ENCODE data around the gene LIPN. TPM values are rescaled to one million over a fixed set of nuclear protein-coding genes. Genes with fewer than 3 reads are reported as not detected.

LIPN gene
- total RNA-seq, 1 experiment from 2014 or later: not detected

DNA sequence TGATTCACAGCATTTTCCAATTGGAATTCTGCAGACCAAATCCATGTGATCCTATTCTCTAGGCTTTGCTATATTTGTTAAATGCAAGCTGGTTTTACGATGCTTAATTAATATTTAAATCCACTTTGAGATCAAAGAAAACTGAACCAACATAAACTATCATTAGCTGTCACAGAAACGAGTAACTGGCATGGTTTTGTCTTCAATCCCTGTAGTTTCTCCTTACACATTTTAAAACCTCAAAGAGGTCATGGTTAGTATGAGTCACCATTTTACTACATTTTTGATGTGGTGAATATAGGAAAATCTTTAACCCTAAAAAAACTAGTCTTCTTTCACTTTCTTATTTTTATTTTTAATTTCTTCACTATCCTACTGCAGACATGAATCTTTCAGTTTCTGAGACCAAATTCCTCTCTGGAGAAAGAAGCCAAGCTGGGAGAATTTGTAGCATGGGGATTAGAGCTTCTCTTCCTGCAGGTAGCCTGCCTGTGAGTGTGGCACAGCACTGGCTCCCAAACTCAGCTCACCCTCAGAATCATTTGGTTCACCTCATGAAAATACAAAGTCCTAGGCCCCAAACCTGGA is 34.0 kb downstream of the LIPN start:
- H3K27me3 ChIP-seq (ENCODE audit: insufficient read depth, low read length): no peaks in the 10 kb centered on the region
- H3K23me2 ChIP-seq (ENCODE audit: insufficient read length, low read depth, low read length, poor library complexity, severe bottlenecking): no peaks in the 10 kb centered on the region
- WGBS (ENCODE audit: extremely low coverage, insufficient read length, low lambda C conversion rate): no CpG with 5 or more reads among the region's 2 CpGs
- H2BK15ac ChIP-seq (ENCODE audit: low read depth, low read length): no peak overlapping the region
- H3K9ac ChIP-seq (ENCODE audit: extremely low read depth, insufficient read length, low read length): no peak overlapping the region
- no peaks in the 10 kb centered on the region for H3K36me3 Mint-ChIP-seq (ENCODE audit: insufficient read depth in 1 of 3, low read depth in 3 of 3)
- no peak overlapping the region for H4K5ac ChIP-seq (ENCODE audit: insufficient read length, low read depth, low read length)
- no peak overlapping the region for H3K23ac ChIP-seq (ENCODE audit: insufficient read length, low read depth, low read length)
- H2AFZ ChIP-seq (ENCODE audit: low read length): no peak overlapping the region
- no peak overlapping the region for H3K27ac ChIP-seq (ENCODE audit: insufficient read length, low read depth, low read length)
- H2BK120ac ChIP-seq (ENCODE audit: low read depth, low read length, poor library complexity, severe bottlenecking): no peak overlapping the region
- H3K79me2 ChIP-seq (ENCODE audit: insufficient read depth, low read length): no peaks in the 10 kb centered on the region
- H4K91ac ChIP-seq (ENCODE audit: insufficient read length, low read depth, low read length): no peak overlapping the region
- TF ChIP-seq, protein P1, sequence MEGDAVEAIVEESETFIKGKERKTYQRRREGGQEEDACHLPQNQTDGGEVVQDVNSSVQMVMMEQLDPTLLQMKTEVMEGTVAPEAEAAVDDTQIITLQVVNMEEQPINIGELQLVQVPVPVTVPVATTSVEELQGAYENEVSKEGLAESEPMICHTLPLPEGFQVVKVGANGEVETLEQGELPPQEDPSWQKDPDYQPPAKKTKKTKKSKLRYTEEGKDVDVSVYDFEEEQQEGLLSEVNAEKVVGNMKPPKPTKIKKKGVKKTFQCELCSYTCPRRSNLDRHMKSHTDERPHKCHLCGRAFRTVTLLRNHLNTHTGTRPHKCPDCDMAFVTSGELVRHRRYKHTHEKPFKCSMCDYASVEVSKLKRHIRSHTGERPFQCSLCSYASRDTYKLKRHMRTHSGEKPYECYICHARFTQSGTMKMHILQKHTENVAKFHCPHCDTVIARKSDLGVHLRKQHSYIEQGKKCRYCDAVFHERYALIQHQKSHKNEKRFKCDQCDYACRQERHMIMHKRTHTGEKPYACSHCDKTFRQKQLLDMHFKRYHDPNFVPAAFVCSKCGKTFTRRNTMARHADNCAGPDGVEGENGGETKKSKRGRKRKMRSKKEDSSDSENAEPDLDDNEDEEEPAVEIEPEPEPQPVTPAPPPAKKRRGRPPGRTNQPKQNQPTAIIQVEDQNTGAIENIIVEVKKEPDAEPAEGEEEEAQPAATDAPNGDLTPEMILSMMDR (conservative IDR thresholded peaks at IDR 0.05): no peak
- H2AK5ac ChIP-seq (ENCODE audit: insufficient read length, low read length): no peak overlapping the region
- no peak overlapping the region for H3K56ac ChIP-seq (ENCODE audit: insufficient read length, low read depth, low read length)
- no peak overlapping the region for H4K8ac ChIP-seq (replicated peaks; ENCODE audit: insufficient read length, low read depth, low read length)
- H3K9me3 ChIP-seq (ENCODE audit: control insufficient read depth, low read depth, low read length): no peaks in the 10 kb centered on the region
- no peaks in the 10 kb centered on the region for H3K4me1 ChIP-seq (ENCODE audit: insufficient read depth, low read length)
- no peak for DNase-seq
- no peak overlapping the region for H2BK12ac ChIP-seq (ENCODE audit: insufficient read length, low read depth, low read length)
- H3K9me3 Mint-ChIP-seq: no peaks in the 10 kb centered on the region
- H3K4me2 ChIP-seq (ENCODE audit: insufficient read depth, insufficient read length, low read length): no peak overlapping the region
- no peak overlapping the region for H3T11ph ChIP-seq (ENCODE audit: low read length)
- no peak overlapping the region for H2BK5ac ChIP-seq (ENCODE audit: insufficient read length, low read length)
- H3K4me3 Mint-ChIP-seq: no peak overlapping the region
- H3K4ac ChIP-seq (ENCODE audit: low read depth, low read length): no peak overlapping the region
- no peaks in the 10 kb centered on the region for H4K20me1 ChIP-seq (ENCODE audit: control insufficient read depth, insufficient read depth, insufficient read length)
- no peaks in the 10 kb centered on the region for H3K79me1 ChIP-seq (ENCODE audit: insufficient read depth, low read depth, low read length, poor library complexity, severe bottlenecking)
- H3K4me1 Mint-ChIP-seq: peaks cover 3 to 4% of the 10 kb centered on the region in 2 experiments; a peak in 3 of 4 replicates
- H3K18ac ChIP-seq (ENCODE audit: insufficient read length, low read depth, low read length): no peak overlapping the region
- H2BK20ac ChIP-seq (ENCODE audit: low read depth, low read length, poor library complexity, severe bottlenecking): no peak overlapping the region
- H3K27ac Mint-ChIP-seq: no peak overlapping the region
- H3K14ac ChIP-seq (ENCODE audit: insufficient read depth, low read length): no peak overlapping the region
- H3K27me3 Mint-ChIP-seq (ENCODE audit: low read depth): no peaks in the 10 kb centered on the region
